H1 (cell line): ENCODE data around the gene PTPRC.

Experiments
- CBX8 ChIP-seq: fragments of 300-800, 300-1000 bp; sonication (generic); IDR thresholded peaks from 2 replicates; pipeline ENCODE4 v1.7.1; 2016; ENCODE audit warnings: low read depth, low read length, borderline replicate concordance
- CHD2 ChIP-seq: IDR thresholded peaks from 2 replicates; pipeline ENCODE4 v1.6.1; 2012; ENCODE audit warnings: low read length, improper control_type of control experiment
- MAX ChIP-seq: IDR thresholded peaks from 2 replicates; pipeline ENCODE4 v1.6.1; 2012; ENCODE audit warnings: inconsistent platforms
- NRF1 ChIP-seq: IDR thresholded peaks from 2 replicates; pipeline ENCODE4 v1.6.1; 2011; ENCODE audit warnings: mild to moderate bottlenecking, low read depth, low read length, improper control_type of control experiment
- ZNF274 ChIP-seq: IDR thresholded peaks from 2 replicates; pipeline ENCODE4 v1.7.0; 2012; ENCODE audit warnings: low read length, borderline replicate concordance; ENCODE audit errors: extremely low read depth

GRCh38 chr1:198805498-198806151, 166.8 kb downstream of the PTPRC start:
- TF ChIP-seq CBX8 (no peak), ZNF274 (no peak), MAX (no peak), CHD2 (no peak), NRF1 (no peak)
